ENCODE results near the gene RP2.

- TF ChIP-seq SUZ12 (IDR thresholded peaks at IDR 0.05; ENCODE audit: extremely low read depth, insufficient read depth, insufficient read length), result no peak
- TF ChIP-seq YY1 (IDR thresholded peaks at IDR 0.05; ENCODE audit: insufficient read depth, insufficient read length), result no peak
Observed at GRCh38 chrX:46844913-46845312, 8.1 kb downstream of the RP2 start.

Measured in NT2/D1 (cell line).